ENCODE measurements around the gene TOX2.

GRCh38 chr20:44068316-44069201 is 153.9 kb downstream of the TOX2 start:
- TF ChIP-seq, protein P1, sequence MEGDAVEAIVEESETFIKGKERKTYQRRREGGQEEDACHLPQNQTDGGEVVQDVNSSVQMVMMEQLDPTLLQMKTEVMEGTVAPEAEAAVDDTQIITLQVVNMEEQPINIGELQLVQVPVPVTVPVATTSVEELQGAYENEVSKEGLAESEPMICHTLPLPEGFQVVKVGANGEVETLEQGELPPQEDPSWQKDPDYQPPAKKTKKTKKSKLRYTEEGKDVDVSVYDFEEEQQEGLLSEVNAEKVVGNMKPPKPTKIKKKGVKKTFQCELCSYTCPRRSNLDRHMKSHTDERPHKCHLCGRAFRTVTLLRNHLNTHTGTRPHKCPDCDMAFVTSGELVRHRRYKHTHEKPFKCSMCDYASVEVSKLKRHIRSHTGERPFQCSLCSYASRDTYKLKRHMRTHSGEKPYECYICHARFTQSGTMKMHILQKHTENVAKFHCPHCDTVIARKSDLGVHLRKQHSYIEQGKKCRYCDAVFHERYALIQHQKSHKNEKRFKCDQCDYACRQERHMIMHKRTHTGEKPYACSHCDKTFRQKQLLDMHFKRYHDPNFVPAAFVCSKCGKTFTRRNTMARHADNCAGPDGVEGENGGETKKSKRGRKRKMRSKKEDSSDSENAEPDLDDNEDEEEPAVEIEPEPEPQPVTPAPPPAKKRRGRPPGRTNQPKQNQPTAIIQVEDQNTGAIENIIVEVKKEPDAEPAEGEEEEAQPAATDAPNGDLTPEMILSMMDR (IDR thresholded peaks at IDR 0.05; ENCODE audit: low read depth, low read length) = no peak
- no peak for TF ChIP-seq EZH2phosphoT487 (IDR thresholded peaks at IDR 0.05; ENCODE audit: low read depth)
